Mucosa of descending colon (tissue), 3 donors: ENCODE data around the gene AXIN2. TPM values are rescaled to one million over a fixed set of nuclear protein-coding genes. Genes with fewer than 3 reads are reported as not detected.

ENCODE experiments used
- ATAC-seq: fragments of 200-7000 bp; cut with Tn5 transposase; one replicate; pipeline ENCODE4 v1.9.1; 2020; ENCODE audit warnings: mild to moderate bottlenecking, moderate library complexity
- DNase-seq, 3 donors: peaks; one replicate each; pipeline ENCODE4 v3.0.0-alpha.2; 2020
- H3K36me3 ChIP-seq: fragments of 200-600 bp; one replicate; pipeline ENCODE4 v1.8.0; 2021; ENCODE audit warnings: low read depth, mild to moderate bottlenecking
- H3K4me1 ChIP-seq: fragments of 200-600 bp; one replicate; pipeline ENCODE4 v1.8.0; 2021; ENCODE audit warnings: low read depth, mild to moderate bottlenecking
- H3K4me3 ChIP-seq: fragments of 200-600 bp; one replicate; pipeline ENCODE4 v1.8.0; 2021; ENCODE audit warnings: mild to moderate bottlenecking
- H3K9me3 ChIP-seq: fragments of 200-600 bp; one replicate; pipeline ENCODE4 v1.8.0; 2021; ENCODE audit warnings: mild to moderate bottlenecking
- intact Hi-C, 2 donors: fragments of 100-400 bp; cut with DNase I in 1 of 2; cut with micrococcal nuclease in 1 of 2; formaldehyde crosslinking; loops; one replicate each; pipeline versions ENCODE4 v1.11.0 to v1.11.1; 2022; cut with DNase I, micrococcal nuclease
- total RNA-seq, 3 donors: library from RNA; stranded (reverse); fragmentation: NEBNext Ultra II Directional in 2 of 3; extraction: Animal tissue kit (Norgen Biotek cat#: 25700) in 2 of 3; gene quantifications; one replicate each; pipeline versions ENCODE4 v1.2.1 to v1.2.4, GENCODE V29; 2021 to 2023
- TF ChIP-seq, protein P1 (sequence below): fragments of 200-600 bp; IDR thresholded peaks from one replicate; pipeline ENCODE4 v1.8.0; 2022; ENCODE audit warnings: antibody characterized with exemption, mild to moderate bottlenecking
- donor health status: DM: no; HTN: no; CAD: no; lungs with moderate emphysema.
- donor health status: DM: no; HTN: no; CAD: no.
- donor health status: DM: no; HTN: yes; CAD: no.

AXIN2 gene
- total RNA-seq, 3 donors from 2014 or later = 27.6 to 63.3 (median 39.3) TPM

DNA sequence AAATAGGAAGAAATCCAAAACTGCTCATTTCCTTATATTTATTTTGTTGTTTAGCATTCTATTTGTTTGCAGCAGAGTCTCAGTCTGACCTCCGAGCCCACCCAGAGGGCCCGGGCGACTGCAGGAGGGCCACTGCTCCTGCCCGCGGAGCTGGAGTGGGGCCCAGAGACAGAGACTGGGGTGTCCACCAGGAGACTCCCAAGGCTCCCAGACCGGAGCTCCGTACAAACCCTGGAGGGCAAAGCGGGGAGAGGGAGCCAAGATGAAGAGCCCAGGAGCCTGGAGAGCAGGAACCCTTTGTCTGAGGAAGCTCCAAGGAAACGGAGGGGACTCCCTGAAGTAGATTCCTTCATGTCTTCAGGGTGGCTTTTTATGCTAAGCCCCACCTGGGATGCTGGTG, 57.9 kb downstream of the AXIN2 start:
- Histone ChIP-seq H3K36me3 (no peaks in the 10 kb centered on the region), H3K4me3 (no peak overlapping the region), H3K9me3 (no peaks in the 10 kb centered on the region), H3K4me1 (no peaks in the 10 kb centered on the region)
- DNase-seq (no peak), ATAC-seq (no peak)
- intact Hi-C loops = no loop called here
- TF ChIP-seq, protein P1, sequence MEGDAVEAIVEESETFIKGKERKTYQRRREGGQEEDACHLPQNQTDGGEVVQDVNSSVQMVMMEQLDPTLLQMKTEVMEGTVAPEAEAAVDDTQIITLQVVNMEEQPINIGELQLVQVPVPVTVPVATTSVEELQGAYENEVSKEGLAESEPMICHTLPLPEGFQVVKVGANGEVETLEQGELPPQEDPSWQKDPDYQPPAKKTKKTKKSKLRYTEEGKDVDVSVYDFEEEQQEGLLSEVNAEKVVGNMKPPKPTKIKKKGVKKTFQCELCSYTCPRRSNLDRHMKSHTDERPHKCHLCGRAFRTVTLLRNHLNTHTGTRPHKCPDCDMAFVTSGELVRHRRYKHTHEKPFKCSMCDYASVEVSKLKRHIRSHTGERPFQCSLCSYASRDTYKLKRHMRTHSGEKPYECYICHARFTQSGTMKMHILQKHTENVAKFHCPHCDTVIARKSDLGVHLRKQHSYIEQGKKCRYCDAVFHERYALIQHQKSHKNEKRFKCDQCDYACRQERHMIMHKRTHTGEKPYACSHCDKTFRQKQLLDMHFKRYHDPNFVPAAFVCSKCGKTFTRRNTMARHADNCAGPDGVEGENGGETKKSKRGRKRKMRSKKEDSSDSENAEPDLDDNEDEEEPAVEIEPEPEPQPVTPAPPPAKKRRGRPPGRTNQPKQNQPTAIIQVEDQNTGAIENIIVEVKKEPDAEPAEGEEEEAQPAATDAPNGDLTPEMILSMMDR = no peak

- no peak for DNase-seq
- no peaks in the 10 kb centered on the region for H3K9me3 ChIP-seq
- no peak overlapping the region for H3K4me3 ChIP-seq
- intact Hi-C loops = no loop called here
- H3K4me1 ChIP-seq = no peaks in the 10 kb centered on the region
- no peaks in the 10 kb centered on the region for H3K36me3 ChIP-seq
- no peak for ATAC-seq
- TF ChIP-seq, protein P1 = no peak
Measured at GRCh38 chr17:65498816-65499215, 62.6 kb downstream of the AXIN2 start.

- Histone ChIP-seq H3K4me3 (no peak overlapping the region), H3K36me3 (no peaks in the 10 kb centered on the region), H3K4me1 (no peaks in the 10 kb centered on the region), H3K9me3 (no peaks in the 10 kb centered on the region)
- ATAC-seq (no peak), DNase-seq (no peak)
- intact Hi-C loops = no loop called here
- TF ChIP-seq, protein P1 = no peak
Measured at GRCh38 chr17:65496801-65497200, 64.6 kb downstream of the AXIN2 start.

DNA sequence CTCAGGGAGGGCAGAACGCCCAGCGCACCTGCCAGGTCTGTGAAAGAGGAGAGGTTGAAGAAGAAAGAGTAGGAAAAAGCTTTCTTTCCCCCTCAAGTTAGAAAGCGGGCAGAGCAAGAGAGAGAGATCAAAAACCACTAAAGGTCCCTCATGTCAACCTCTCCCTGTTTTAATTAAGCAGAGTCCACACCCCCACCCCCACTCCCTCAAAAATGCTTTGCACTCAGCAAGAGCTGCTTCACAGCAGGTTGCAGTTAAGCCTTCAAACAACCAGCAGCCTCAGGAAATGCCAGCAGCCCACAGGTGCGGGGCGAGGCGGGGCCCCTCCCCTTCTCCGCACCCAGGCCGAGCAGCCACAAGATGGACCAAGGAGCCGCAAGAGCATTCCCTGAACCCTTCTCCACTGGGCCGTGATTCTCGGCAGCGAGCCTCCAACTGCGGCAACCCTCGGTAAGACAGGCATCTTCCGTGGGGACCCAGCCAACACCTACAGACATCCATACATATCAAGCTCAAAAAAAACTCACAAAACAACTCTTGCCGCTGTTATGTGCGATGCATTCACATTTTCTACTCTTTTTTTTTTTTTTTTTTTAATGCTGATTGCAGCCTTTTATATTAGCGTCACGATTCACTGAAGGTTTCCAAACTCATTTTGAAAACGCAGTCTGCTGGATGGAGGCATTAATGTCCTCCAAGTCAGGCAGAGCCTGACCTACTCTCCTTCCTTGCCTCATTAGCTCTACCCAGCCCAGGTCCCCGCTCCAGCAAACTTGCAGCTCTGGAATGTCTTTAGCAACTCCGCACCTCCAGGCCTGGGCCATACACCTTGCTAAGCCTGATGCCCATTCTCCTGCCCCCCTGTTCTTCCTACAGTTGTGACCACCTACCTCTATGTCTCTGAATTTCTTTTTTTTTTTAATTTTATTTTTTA, 66.1 kb downstream of the AXIN2 start:
- Histone ChIP-seq H3K4me1 (no peaks in the 10 kb centered on the region), H3K4me3 (no peak overlapping the region), H3K36me3 (no peaks in the 10 kb centered on the region), H3K9me3 (no peaks in the 10 kb centered on the region)
- intact Hi-C loops = no loop called here
- DNase-seq (peak; percentile 39 to 58 (median 57)), ATAC-seq (peak; percentile 84)
- TF ChIP-seq, protein P1 = no peak

GRCh38 chr17:65489413-65490155, 71.9 kb downstream of the AXIN2 start:
- no peak for DNase-seq
- Histone ChIP-seq H3K4me1 (no peaks in the 10 kb centered on the region), H3K36me3 (no peaks in the 10 kb centered on the region), H3K4me3 (no peak overlapping the region), H3K9me3 (no peaks in the 10 kb centered on the region)
- intact Hi-C loops = no loop called here
- ATAC-seq = no peak
- TF ChIP-seq, protein P1 = no peak
